GM12878 (cell line): ENCODE measurements around the gene TMPRSS3. TPM values are rescaled to one million over a fixed set of nuclear protein-coding genes. Genes with fewer than 3 reads are reported as not detected.
A peak's percentile ranks its signal among the peaks of the same experiment; 100 is the strongest.

Experiments
- BCL11A ChIP-seq: IDR thresholded peaks from 2 replicates; pipeline ENCODE4 v1.6.1; 2011; ENCODE audit warnings: low read depth, low read length
- CEBPB ChIP-seq, 2 experiments: fragments of 150-350 bp in 1 of 2; IDR thresholded peaks; 2 replicates each; pipeline ENCODE4 v1.6.1; 2012 to 2014; ENCODE audit warnings: low read depth in 2 of 2, low read length in 2 of 2, borderline replicate concordance in 1 of 2, inconsistent platforms in 1 of 2
- CHD2 ChIP-seq: IDR thresholded peaks from 2 replicates; pipeline ENCODE4 v1.6.1; 2011; ENCODE audit warnings: low read depth, low read length, improper control_type of control experiment, borderline replicate concordance
- EP300 ChIP-seq, 2 experiments: fragments of 150-350 bp in 1 of 2; IDR thresholded peaks; 2 replicates each; pipeline ENCODE4 v1.6.1; 2011 to 2012; ENCODE audit warnings: low read depth in 2 of 2, low read length in 2 of 2, borderline replicate concordance in 1 of 2, improper control_type of control experiment in 1 of 2, inconsistent platforms in 1 of 2; ENCODE audit not compliant: control insufficient read depth in 1 of 2
- GABPA ChIP-seq: IDR thresholded peaks from 2 replicates; pipeline ENCODE4 v1.6.1; 2014; ENCODE audit warnings: antibody characterized with exemption, low read depth, mild to moderate bottlenecking, inconsistent platforms
- HCFC1 ChIP-seq: fragments of 150-350 bp; IDR thresholded peaks from 2 replicates; pipeline ENCODE4 v1.6.1; 2014; ENCODE audit warnings: low read length
- HDAC2 ChIP-seq: fragments of 200-600 bp; sonication (generic); IDR thresholded peaks from 2 replicates; pipeline ENCODE4 v1.6.1; 2017
- IKZF1 ChIP-seq: fragments of 450-650 bp; conservative IDR thresholded peaks from 2 replicates; pipeline ENCODE4 v1.6.1; 2017; ENCODE audit warnings: antibody characterized with exemption, mild to moderate bottlenecking
- IRF5 ChIP-seq: fragments of 450-650 bp; IDR thresholded peaks from 2 replicates; pipeline ENCODE4 v1.6.1; 2017; ENCODE audit warnings: borderline replicate concordance
- JUNB ChIP-seq: IDR thresholded peaks from 2 replicates; pipeline ENCODE4 v1.6.1; 2016; ENCODE audit warnings: antibody characterized with exemption, mild to moderate bottlenecking
- MAX ChIP-seq: IDR thresholded peaks from 2 replicates; pipeline ENCODE4 v1.6.1; 2012; ENCODE audit warnings: low read depth, low read length, improper control_type of control experiment
- MTA2 ChIP-seq: fragments of 450-650 bp; IDR thresholded peaks from 2 replicates; pipeline ENCODE4 v1.6.1; 2016; ENCODE audit warnings: low read depth, mild to moderate bottlenecking, moderate library complexity
- PAX5 ChIP-seq: IDR thresholded peaks from 2 replicates; pipeline ENCODE4 v1.6.1; 2011; ENCODE audit warnings: low read depth, low read length, borderline replicate concordance
- PML ChIP-seq: IDR thresholded peaks from 2 replicates; pipeline ENCODE4 v1.6.1; 2012; ENCODE audit warnings: low read length, inconsistent platforms
- POLR2AphosphoS2 ChIP-seq: IDR thresholded peaks from 2 replicates; pipeline ENCODE4 v1.6.1; 2011; ENCODE audit warnings: low read depth, mild to moderate bottlenecking, low read length, improper control_type of control experiment, moderate library complexity
- POU2F2 ChIP-seq: IDR thresholded peaks from 3 replicates; pipeline ENCODE4 v1.6.1; 2011; ENCODE audit warnings: low read depth, mild to moderate bottlenecking, low read length, borderline replicate concordance
- RELA ChIP-seq: fragments of 450-650 bp; IDR thresholded peaks from 2 replicates; pipeline ENCODE4 v1.8.0; 2014; ENCODE audit warnings: borderline replicate concordance; ENCODE audit not compliant: partially characterized antibody
- RFX5 ChIP-seq: IDR thresholded peaks from 2 replicates; pipeline ENCODE4 v1.6.1; 2011; ENCODE audit warnings: low read depth, low read length, improper control_type of control experiment
- RUNX3 ChIP-seq: IDR thresholded peaks from 2 replicates; pipeline ENCODE4 v1.6.1; 2012; ENCODE audit warnings: low read length, inconsistent platforms
- SP1 ChIP-seq: IDR thresholded peaks from one replicate; pipeline ENCODE4 v1.6.1; 2011; ENCODE audit warnings: low read depth, low read length
- SUPT20H ChIP-seq: IDR thresholded peaks from 2 replicates; pipeline ENCODE4 v1.6.1; 2011; ENCODE audit warnings: low read depth, mild to moderate bottlenecking, low read length, moderate library complexity, borderline replicate concordance; ENCODE audit not compliant: control insufficient read depth
- TCF7 ChIP-seq: IDR thresholded peaks from 2 replicates; pipeline ENCODE4 v1.6.1; 2014; ENCODE audit warnings: antibody characterized with exemption, borderline replicate concordance
- YBX1 ChIP-seq: fragments of 450-650 bp; IDR thresholded peaks from 2 replicates; pipeline ENCODE4 v1.6.1; 2016; ENCODE audit warnings: antibody characterized with exemption
- ZNF622 ChIP-seq: fragments of 450-650 bp; IDR thresholded peaks from 2 replicates; pipeline ENCODE4 v1.6.1; 2017; ENCODE audit warnings: mild to moderate bottlenecking, inconsistent platforms
- ZNF687 ChIP-seq: fragments of 450-650 bp; IDR thresholded peaks from 2 replicates; pipeline ENCODE4 v1.6.1; 2017; ENCODE audit warnings: mild to moderate bottlenecking, moderate library complexity
- polyA plus RNA-seq, 11 experiments: library from polyadenylated mRNA; depleted of rRNA in 4 of 11; unstranded in 6 of 11; stranded (reverse) in 5 of 11; fragments of >200 nt; fragmentation: Nextera tagmentation in 4 of 11; fragmentation: Illumina TruSeq in 1 of 11; extraction: Ambion mirVana in 4 of 11; extraction: Trizol in 1 of 11; gene quantifications; 1 replicate in 1 of 11; 2 replicates in 10 of 11; pipeline versions ENCODE4 v1.2.1 to v1.2.3, GENCODE V29; 2011 to 2016; ENCODE audit warnings: inconsistent platforms in 2 of 11, missing spikeins in 2 of 11, low read depth in 1 of 11
- total RNA-seq, 4 experiments: library from RNA; depleted of rRNA in 3 of 4; stranded (reverse); fragments of >200 nt in 3 of 4; fragmentation: Illumina TruSeq in 1 of 4; extraction: Trizol in 1 of 4; gene quantifications; 2 replicates each; pipeline versions ENCODE4 v1.2.1 to v1.2.3, GENCODE V29; 2013 to 2021

Gene TMPRSS3
- total and polyA plus RNA-seq, 10 of the 15 experiments (the other 5 are each of a cell fraction or from before 2014, with no cell fraction given), result 0.51 to 1.5 (median 0.82) TPM; not detected in 1

GRCh38 chr21:42440187-42440792 is 44.4 kb upstream of the TMPRSS3 start (continued):
- TF ChIP-seq ZNF687 (peak; percentile 74), MTA2 (peak; percentile 34; the same call in 1 of the 2 replicates), PML (peak; percentile 60; the same call in 1 of the 2 replicates), ZNF622 (no peak), BCL11A (peak; percentile 67; the same call in 1 of the 2 replicates), CHD2 (0 out of 2 replicates have a peak, but pooled peaks have one; percentile 52), TCF7 (no peak), SP1 (peak; percentile 40), IRF5 (no peak), GABPA (0 out of 2 replicates have a peak, but pooled peaks have one; percentile 16), RUNX3 (peak; percentile 76), PAX5 (peak; percentile 60; the same call in 1 of the 2 replicates), YBX1 (no peak), JUNB (0 out of 2 replicates have a peak, but pooled peaks have one; percentile 18), IKZF1 (peak; percentile 69; the same call in 1 of the 2 replicates), POU2F2 (peak; percentile 43; the same call in 1 of the 3 replicates), HDAC2 (0 out of 2 replicates have a peak, but pooled peaks have one; percentile 30), POLR2AphosphoS2 (no peak), CEBPB (IDR thresholded peaks at IDR 0.05; ENCODE audit: borderline replicate concordance in 1 of 2, low read depth in 2 of 2, low read length in 2 of 2) (no peak), RELA (peak; percentile 93), EP300 (IDR thresholded peaks at IDR 0.05; ENCODE audit: borderline replicate concordance in 1 of 2, control insufficient read depth in 1 of 2, low read depth in 2 of 2, low read length in 2 of 2) (peak; percentile 56 to 81; a peak in 3 of 4 replicates), MAX (peak; percentile 43; the same call in 1 of the 2 replicates), SUPT20H (no peak), RFX5 (no peak), HCFC1 (no peak)
